OCI-LY3 (cell line): ENCODE results near the gene IL17RA.

ENCODE experiments used
- CTCF ChIP-seq: fragments of 200-600, 300-600 bp; sonication (generic); IDR thresholded peaks from 2 replicates; pipeline ENCODE4 v1.5.1; 2014; ENCODE audit warnings: antibody characterized with exemption, low read length, low read depth
- EZH2phosphoT487 ChIP-seq: fragments of 200-600 bp; shearing (Covaris generic); IDR thresholded peaks from 2 replicates; pipeline ENCODE4 v1.6.1; 2018; ENCODE audit warnings: antibody characterized with exemption, mixed run types, low read depth

GRCh38 chr22:17133137-17133536 lies 48.3 kb downstream of the IL17RA start:
- TF ChIP-seq CTCF (no peak), EZH2phosphoT487 (no peak)
